Stimulated activated CD4-positive, alpha-beta T cell treated with anti-CD3 and anti-CD28 coated beads, TNF-alpha, amount 100 ng/mL, for 4 hours (primary cell): Measurements from ENCODE around the gene CHCHD3.

Experiments used
- DNase-seq, 3 experiments: peaks; one replicate each; pipeline ENCODE4 v3.0.0-alpha.2; 2020; ENCODE audit warnings: low read depth in 3 of 3

The CHCHD3 gene

DNA sequence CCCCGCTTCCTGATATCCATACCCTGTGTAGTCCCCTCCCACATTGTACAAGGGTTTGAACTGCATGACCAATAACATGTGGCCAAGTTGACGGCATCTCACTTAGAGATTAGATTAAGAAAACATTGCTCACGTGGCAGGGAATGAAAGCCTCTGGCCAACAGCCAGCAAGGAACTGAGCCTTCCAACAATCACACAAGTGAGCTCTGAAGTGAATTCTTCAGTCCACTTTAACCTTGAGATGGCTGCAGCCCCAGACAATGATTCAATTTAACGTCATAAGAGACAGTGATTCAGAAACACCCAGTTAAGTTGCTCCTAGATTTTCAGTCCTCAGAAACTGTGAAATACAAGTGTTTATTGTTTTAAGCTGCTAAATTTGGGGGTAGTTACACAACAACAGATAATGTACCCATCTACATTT, 339.7 kb downstream of the CHCHD3 start:
- DNase-seq, result no peak

DNA sequence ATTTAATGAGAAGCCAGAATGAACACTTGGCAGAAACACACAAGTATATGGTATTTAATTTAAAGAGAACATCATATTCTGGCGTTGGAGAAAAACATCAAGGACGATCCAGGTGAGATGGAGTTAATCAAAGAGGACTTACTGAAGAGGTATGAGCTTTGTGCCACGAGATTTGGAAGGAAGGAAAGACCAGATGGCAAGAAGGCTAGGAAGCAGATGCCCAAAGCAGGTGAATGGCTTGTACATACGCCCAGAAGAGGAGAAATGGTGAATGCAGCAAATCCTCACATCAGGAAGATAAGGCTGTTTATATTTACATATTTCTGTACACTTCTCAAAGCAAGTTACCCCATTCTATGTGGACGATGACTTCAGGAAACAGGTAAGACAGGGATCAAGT, 341.7 kb downstream of the CHCHD3 start:
- DNase-seq, result no peak

DNA sequence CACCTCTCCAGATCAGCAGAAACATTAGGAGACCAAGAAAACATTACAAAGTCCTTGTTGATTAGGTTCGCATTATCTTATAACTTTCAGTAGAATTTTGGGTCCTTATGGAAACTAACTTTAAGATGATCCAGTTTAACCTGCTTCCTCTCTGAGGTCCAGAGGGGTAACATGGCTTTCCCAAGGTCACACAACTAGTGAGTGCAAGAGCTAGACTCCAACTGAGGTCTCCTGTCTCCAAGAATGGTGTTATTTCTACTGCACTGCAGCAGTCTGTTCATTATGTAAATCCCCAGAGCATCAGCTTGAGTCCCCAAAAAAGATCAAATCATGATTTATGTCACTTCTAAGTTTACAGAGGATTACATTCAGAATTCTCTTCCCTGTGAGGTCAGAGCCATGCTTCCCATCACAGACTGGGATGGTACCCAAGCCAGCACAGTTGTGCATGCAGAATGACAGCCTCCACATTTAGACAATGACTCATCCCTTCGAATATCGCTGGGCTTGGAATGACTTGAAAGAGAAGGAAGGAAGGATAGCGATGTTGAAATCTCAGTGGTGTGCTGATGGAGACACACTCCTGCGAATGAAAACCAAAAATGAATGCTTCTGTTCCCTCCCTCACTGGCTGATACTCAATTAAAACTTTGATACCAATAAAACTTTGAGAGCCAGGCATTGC, 342.5 kb downstream of the CHCHD3 start:
- DNase-seq, result no peak

DNA sequence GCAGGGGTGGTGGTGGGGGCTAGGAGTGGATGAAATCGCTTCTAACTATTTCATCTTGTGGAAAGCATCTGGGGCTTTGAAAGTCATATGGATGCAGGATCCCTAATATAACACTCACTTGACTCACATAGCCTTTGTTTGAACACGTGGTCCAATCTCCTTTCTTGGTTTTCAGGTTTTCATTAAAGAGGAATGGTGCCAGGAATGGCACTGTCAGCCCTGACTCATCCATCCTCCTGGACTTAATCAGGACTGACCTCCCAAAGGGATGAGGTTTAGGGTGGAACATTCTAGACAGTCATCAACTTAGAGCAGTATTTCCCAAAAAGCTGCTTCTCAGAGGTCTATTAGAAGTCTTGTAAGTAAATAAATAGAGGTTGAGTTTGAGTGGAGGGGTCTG, 343.6 kb downstream of the CHCHD3 start:
- DNase-seq, result no peak

DNA sequence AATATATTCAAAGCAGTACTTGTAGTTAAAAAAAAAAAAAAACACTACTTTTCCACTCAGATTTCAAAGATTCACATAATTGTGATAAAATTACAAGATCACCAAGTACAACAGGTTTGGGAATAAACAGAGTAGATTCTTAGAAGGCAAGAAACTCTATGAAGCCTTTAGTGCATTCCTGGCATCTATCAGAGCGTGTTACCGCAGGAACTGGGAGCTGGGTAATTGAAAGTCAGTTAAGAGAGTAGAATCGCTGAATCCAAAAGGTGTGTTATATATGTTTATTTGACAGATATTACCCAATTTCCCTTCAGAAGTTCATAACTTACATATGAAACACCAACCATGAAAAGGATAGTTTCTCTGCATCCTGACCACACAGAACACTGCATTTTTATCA, 346.4 kb downstream of the CHCHD3 start:
- DNase-seq, result no peak
